Neural progenitor cell (in vitro differentiated cells): Measurements from ENCODE around the gene TGFBR3. TPM values are rescaled to one million over a fixed set of nuclear protein-coding genes. Genes with fewer than 3 reads are reported as not detected.

Experiments used
- DNase-seq: peaks from one replicate; pipeline ENCODE4 v3.0.0-alpha.2; 2016; ENCODE audit warnings: low spot score
- H2AFZ ChIP-seq: fragments of 200-600 bp; sonication (generic); replicated peaks from 2 replicates; pipeline ENCODE4 v1.6.1; 2016; ENCODE audit warnings: antibody characterized with exemption
- H3F3A ChIP-seq: fragments of 200-600 bp; sonication (generic); 2 replicates; pipeline ENCODE4 v1.6.1; 2016; ENCODE audit warnings: antibody characterized with exemption, low read depth
- H3K27ac ChIP-seq: fragments of 200-600 bp; sonication (generic); 2 replicates; pipeline ENCODE4 v1.5.1; 2016; ENCODE audit warnings: mild to moderate bottlenecking
- H3K27me3 ChIP-seq: fragments of 200-600 bp; sonication (generic); 2 replicates; pipeline ENCODE4 v1.6.1; 2016; ENCODE audit warnings: mild to moderate bottlenecking, moderate library complexity
- H3K36me3 ChIP-seq: fragments of 200-600 bp; sonication (generic); 2 replicates; pipeline ENCODE4 v1.5.1; 2016
- H3K4me1 ChIP-seq: fragments of 200-600 bp; sonication (generic); 2 replicates; pipeline ENCODE4 v1.6.1; 2016; ENCODE audit warnings: mixed run types
- H3K4me2 ChIP-seq: fragments of 200-600 bp; sonication (generic); 2 replicates; pipeline ENCODE4 v1.6.1; 2016
- H3K4me3 ChIP-seq: fragments of 200-600 bp; sonication (generic); 2 replicates; pipeline ENCODE4 v1.5.1; 2016
- H3K79me2 ChIP-seq: fragments of 200-600 bp; sonication (generic); 2 replicates; pipeline ENCODE4 v1.6.1; 2016; ENCODE audit warnings: low read depth
- H3K9ac ChIP-seq: fragments of 200-600 bp; sonication (generic); 2 replicates; pipeline ENCODE4 v1.6.1; 2016
- H3K9me3 ChIP-seq: fragments of 200-600 bp; sonication (generic); 2 replicates; pipeline ENCODE4 v1.5.1; 2016; ENCODE audit warnings: low read depth
- H4K20me1 ChIP-seq: fragments of 200-600 bp; sonication (generic); 2 replicates; pipeline ENCODE4 v1.6.1; 2016; ENCODE audit warnings: low read depth
- H3K27ac Mint-ChIP-seq: 3 replicates; pipeline ENCODE4 v1.8.0; 2021; ENCODE audit warnings: mixed read lengths
- H3K27me3 Mint-ChIP-seq: 2 replicates; pipeline ENCODE4 v1.8.0; 2022; ENCODE audit warnings: low read depth, mild to moderate bottlenecking, inconsistent platforms, moderate library complexity, mixed read lengths; ENCODE audit not compliant: insufficient read depth
- H3K36me3 Mint-ChIP-seq: 3 replicates; pipeline ENCODE4 v1.8.0; 2021; ENCODE audit warnings: mixed read lengths
- H3K4me1 Mint-ChIP-seq: 3 replicates; pipeline ENCODE4 v1.8.0; 2021; ENCODE audit warnings: mixed read lengths
- H3K4me3 Mint-ChIP-seq: 3 replicates; pipeline ENCODE4 v1.8.0; 2021; ENCODE audit warnings: mild to moderate bottlenecking, moderate library complexity, mixed read lengths
- H3K9me3 Mint-ChIP-seq: 3 replicates; pipeline ENCODE4 v1.8.0; 2020; ENCODE audit warnings: mixed read lengths
- CTCF ChIP-seq: fragments of 200-600 bp; sonication (generic); IDR thresholded peaks from 2 replicates; pipeline ENCODE4 v1.5.1; 2017; ENCODE audit warnings: antibody characterized with exemption, mild to moderate bottlenecking
- EZH2 ChIP-seq: fragments of 200-600 bp; sonication (generic); IDR thresholded peaks from 2 replicates; pipeline ENCODE4 v1.6.1; 2017; ENCODE audit warnings: antibody characterized with exemption, mild to moderate bottlenecking, moderate library complexity
- EZH2phosphoT487 ChIP-seq: fragments of 200-600 bp; sonication (generic); IDR thresholded peaks from 2 replicates; pipeline ENCODE4 v1.6.1; 2017; ENCODE audit warnings: antibody characterized with exemption
- total RNA-seq: library from RNA; depleted of rRNA; stranded (reverse); fragments of >200 nt; gene quantifications from 2 replicates; pipeline ENCODE4 v1.2.3, GENCODE V29; 2015; ENCODE audit warnings: low replicate concordance

TGFBR3 gene
- total RNA-seq, 1 donor from 2014 or later, result 11.8 TPM

- H3K79me2 ChIP-seq, result no peaks in the 10 kb centered on the region
- no peak for DNase-seq
- no peak overlapping the region for H3K4me3 ChIP-seq
- Mint-ChIP-seq H3K27ac (no peak overlapping the region), H3K27me3 (peaks cover 6% of the 10 kb centered on the region), H3K9me3 (no peaks in the 10 kb centered on the region), H3K4me1 (peaks cover 32% of the 10 kb centered on the region), H3K36me3 (no peaks in the 10 kb centered on the region), H3K4me3 (no peak overlapping the region)
- H3K27ac ChIP-seq, result no peak overlapping the region
- H3K9ac ChIP-seq, result no peak overlapping the region
- no peaks in the 10 kb centered on the region for H4K20me1 ChIP-seq
- no peaks in the 10 kb centered on the region for H3K27me3 ChIP-seq
- H3K4me2 ChIP-seq, result no peak overlapping the region
- H3K9me3 ChIP-seq, result no peaks in the 10 kb centered on the region
- no peaks in the 10 kb centered on the region for H3K36me3 ChIP-seq
- no peak for TF ChIP-seq EZH2
- no peak for TF ChIP-seq CTCF
- no peak for TF ChIP-seq EZH2phosphoT487
- H3F3A ChIP-seq, result no peaks in the 10 kb centered on the region
- no peak overlapping the region for H2AFZ ChIP-seq
- H3K4me1 ChIP-seq, result peaks cover 8% of the 10 kb centered on the region
These were observed 130.2 kb downstream of the TGFBR3 start for GRCh38 chr1:91755702-91756287.

GRCh38 chr1:91754816-91755580, 131.0 kb downstream of the TGFBR3 start:
- Histone ChIP-seq H3K4me1 (peaks cover 3% of the 10 kb centered on the region), H3K9me3 (no peaks in the 10 kb centered on the region), H3K4me3 (no peak overlapping the region), H2AFZ (no peak overlapping the region), H3K79me2 (no peaks in the 10 kb centered on the region), H3K27me3 (no peaks in the 10 kb centered on the region), H3K4me2 (no peak overlapping the region), H3K36me3 (no peaks in the 10 kb centered on the region), H3K9ac (no peak overlapping the region), H3K27ac (no peak overlapping the region), H3F3A (no peaks in the 10 kb centered on the region), H4K20me1 (no peaks in the 10 kb centered on the region)
- Mint-ChIP-seq H3K36me3 (no peaks in the 10 kb centered on the region), H3K4me1 (peaks cover 34% of the 10 kb centered on the region), H3K9me3 (no peaks in the 10 kb centered on the region), H3K4me3 (no peak overlapping the region), H3K27me3 (peaks cover 4% of the 10 kb centered on the region), H3K27ac (no peak overlapping the region)
- DNase-seq, result no peak
- TF ChIP-seq EZH2phosphoT487, result no peak

GRCh38 chr1:91754348-91754747, 131.6 kb downstream of the TGFBR3 start:
- H3K27me3 ChIP-seq, result no peaks in the 10 kb centered on the region
- H3K4me2 ChIP-seq, result no peak overlapping the region
- no peak overlapping the region for H3K27ac Mint-ChIP-seq
- TF ChIP-seq CTCF (no peak), EZH2phosphoT487 (no peak), EZH2 (no peak)
- no peaks in the 10 kb centered on the region for H3F3A ChIP-seq
- H3K4me3 ChIP-seq, result no peak overlapping the region
- no peaks in the 10 kb centered on the region for H3K9me3 Mint-ChIP-seq
- no peak overlapping the region for H3K9ac ChIP-seq
- H3K4me1 ChIP-seq, result peaks cover 3% of the 10 kb centered on the region
- peaks cover 34% of the 10 kb centered on the region for H3K4me1 Mint-ChIP-seq
- H3K9me3 ChIP-seq, result no peaks in the 10 kb centered on the region
- H3K36me3 Mint-ChIP-seq, result no peaks in the 10 kb centered on the region
- no peaks in the 10 kb centered on the region for H4K20me1 ChIP-seq
- no peak overlapping the region for H3K27ac ChIP-seq
- H3K4me3 Mint-ChIP-seq, result no peak overlapping the region
- no peak overlapping the region for H2AFZ ChIP-seq
- no peak for DNase-seq
- H3K79me2 ChIP-seq, result no peaks in the 10 kb centered on the region
- H3K36me3 ChIP-seq, result no peaks in the 10 kb centered on the region
- peaks cover 4% of the 10 kb centered on the region for H3K27me3 Mint-ChIP-seq

- H3K4me3 ChIP-seq, result no peak overlapping the region
- no peak for DNase-seq
- no peaks in the 10 kb centered on the region for H3K9me3 ChIP-seq
- Mint-ChIP-seq H3K27ac (no peak overlapping the region), H3K4me1 (peaks cover 34% of the 10 kb centered on the region), H3K9me3 (peaks cover 2% of the 10 kb centered on the region), H3K27me3 (peaks cover 4% of the 10 kb centered on the region), H3K4me3 (no peak overlapping the region), H3K36me3 (no peaks in the 10 kb centered on the region)
- H3K4me1 ChIP-seq, result peaks cover under 1% of the 10 kb centered on the region
- H3K4me2 ChIP-seq, result no peak overlapping the region
- no peaks in the 10 kb centered on the region for H3K27me3 ChIP-seq
- H3K36me3 ChIP-seq, result no peaks in the 10 kb centered on the region
- no peak overlapping the region for H3K27ac ChIP-seq
- H3K79me2 ChIP-seq, result no peaks in the 10 kb centered on the region
- H2AFZ ChIP-seq, result no peak overlapping the region
- H3F3A ChIP-seq, result no peaks in the 10 kb centered on the region
- no peak overlapping the region for H3K9ac ChIP-seq
- H4K20me1 ChIP-seq, result no peaks in the 10 kb centered on the region
- TF ChIP-seq CTCF, result no peak
- TF ChIP-seq EZH2, result no peak
- no peak for TF ChIP-seq EZH2phosphoT487
These were observed 132.1 kb downstream of the TGFBR3 start for GRCh38 chr1:91753878-91754277.
